HCT116 (cell line): ENCODE measurements around the gene HOXB8. TPM values are rescaled to one million over a fixed set of nuclear protein-coding genes. Genes with fewer than 3 reads are reported as not detected.

Source experiments
- ATAC-seq: fragments of 200-7000 bp; cut with Tn5 transposase; 2 replicates; pipeline ENCODE4 v1.9.1; 2020; ENCODE audit warnings: mild to moderate bottlenecking, moderate library complexity
- BruUV-seq: library from RNA; stranded (reverse); fragments of 400-500 nt; replicated peaks from 2 replicates; lab custom pipeline; 2021; lab: Mats Ljungman, UMichigan
- CTCF ChIA-PET: fragments of 300-600 bp; sonication (Branson Sonifier 250); formaldehyde crosslinking; loops from one replicate; lab custom pipeline; 2021; ENCODE audit warnings: antibody characterized with exemption; lab: Charles Lee
- POLR2A ChIA-PET: fragments of 300-600, 350-600 bp; sonication (Branson Sonifier 250); formaldehyde crosslinking; loops from one replicate; lab custom pipeline; 2021; ENCODE audit warnings: antibody characterized with exemption; lab: Charles Lee
- RAD21 ChIA-PET, 2 experiments: fragments of 300-600 bp; sonication (Branson Sonifier 250); formaldehyde crosslinking; loops; one replicate each; lab custom pipeline; 2023; ENCODE audit warnings: low total read pairs in 2 of 2; ENCODE audit not compliant: uncharacterized antibody in 2 of 2, unreplicated experiment in 2 of 2, low non-redundant PET in 1 of 2; lab: Charles Lee
- DNase-seq: peaks from one replicate; pipeline ENCODE4 v3.0.0-alpha.2; 2010; ENCODE audit warnings: low read depth, low spot score
- H2AFZ ChIP-seq: fragments of 200-600 bp; shearing (Covaris generic), sonication (generic); 2 replicates; pipeline ENCODE4 v1.6.1; 2017; ENCODE audit warnings: low read depth, mixed run types, mixed read lengths, antibody characterized with exemption, low read length; ENCODE audit not compliant: poor library complexity, severe bottlenecking
- H3K27ac ChIP-seq: 2 replicates; pipeline ENCODE4 v1.5.1; 2012; ENCODE audit warnings: low read depth, low read length
- H3K27me3 ChIP-seq: fragments of 200-600 bp; sonication (generic); 2 replicates; pipeline ENCODE4 v1.6.1; 2016; ENCODE audit warnings: mixed run types, low read length, mixed read lengths; ENCODE audit not compliant: insufficient read depth
- H3K36me3 ChIP-seq, 2 experiments: fragments of 200-500 bp in 1 of 2; fragments of 200-600 bp in 1 of 2; sonication (Bioruptor generic) in 1 of 2; sonication (generic) in 1 of 2; 2 replicates each; pipeline versions ENCODE4 v1.5.1 to v1.6.1; 2014 to 2016; ENCODE audit warnings: low read length in 2 of 2, inconsistent platforms in 1 of 2, mixed read lengths in 1 of 2, mixed run types in 1 of 2; ENCODE audit not compliant: insufficient read depth in 2 of 2, control insufficient read depth in 1 of 2
- H3K4me1 ChIP-seq, 2 experiments: fragments of 200-600 bp in 1 of 2; sonication (generic) in 1 of 2; 2 replicates each; pipeline versions ENCODE4 v1.5.1 to v1.6.1; 2012 to 2017; ENCODE audit warnings: low read length in 2 of 2, inconsistent platforms in 1 of 2, mild to moderate bottlenecking in 1 of 2, mixed read lengths in 1 of 2, mixed run types in 1 of 2, moderate library complexity in 1 of 2; ENCODE audit not compliant: insufficient read depth in 2 of 2, control insufficient read depth in 1 of 2
- H3K4me2 ChIP-seq: fragments of 200-600 bp; sonication (generic); 2 replicates; pipeline ENCODE4 v1.6.1; 2017; ENCODE audit warnings: mixed run types, low read length, mixed read lengths
- H3K4me3 ChIP-seq, 2 experiments: fragments of 200-600 bp in 1 of 2; sonication (generic) in 1 of 2; replicated peaks in 1 of 2; 2 replicates each; pipeline ENCODE4 v1.5.1; 2011 to 2016; ENCODE audit warnings: low read length in 2 of 2, control low read depth in 1 of 2, low read depth in 1 of 2, mild to moderate bottlenecking in 1 of 2, mixed read lengths in 1 of 2, mixed run types in 1 of 2
- H3K79me2 ChIP-seq: fragments of 200-600 bp; sonication (generic); 2 replicates; pipeline ENCODE4 v1.6.1; 2017; ENCODE audit warnings: mild to moderate bottlenecking, mixed run types, low read length, moderate library complexity, mixed read lengths; ENCODE audit not compliant: insufficient read depth
- H3K9ac ChIP-seq: fragments of 200-600 bp; sonication (generic); 2 replicates; pipeline ENCODE4 v1.6.1; 2016; ENCODE audit warnings: low read length, mixed read lengths
- H3K9me2 ChIP-seq: fragments of 200-600 bp; sonication (generic), shearing (Covaris generic); 2 replicates; pipeline ENCODE4 v1.6.1; 2017; ENCODE audit warnings: mixed run types, mild to moderate bottlenecking, moderate library complexity; ENCODE audit not compliant: insufficient read depth
- H3K9me3 ChIP-seq, 2 experiments: fragments of 200-500 bp in 1 of 2; fragments of 200-600 bp in 1 of 2; sonication (Bioruptor generic) in 1 of 2; sonication (generic) in 1 of 2; 2 replicates each; pipeline ENCODE4 v1.6.1; 2014 to 2017; ENCODE audit warnings: low read length in 2 of 2, mixed read lengths in 2 of 2, inconsistent platforms in 1 of 2, low read depth in 1 of 2, mild to moderate bottlenecking in 1 of 2, mixed run types in 1 of 2, moderate library complexity in 1 of 2; ENCODE audit not compliant: control insufficient read depth in 1 of 2, insufficient read depth in 1 of 2
- H4K20me1 ChIP-seq: fragments of 200-600 bp; sonication (generic), shearing (Covaris generic); 2 replicates; pipeline ENCODE4 v1.6.1; 2017; ENCODE audit warnings: mixed run types, mild to moderate bottlenecking, moderate library complexity; ENCODE audit not compliant: insufficient read depth
- ATF3 ChIP-seq: IDR thresholded peaks from 2 replicates; pipeline ENCODE4 v1.6.1; 2012
- CEBPB ChIP-seq: IDR thresholded peaks from 2 replicates; pipeline ENCODE4 v1.6.1; 2012; ENCODE audit warnings: low read depth
- EGR1 ChIP-seq: IDR thresholded peaks from 2 replicates; pipeline ENCODE4 v1.6.1; 2012; ENCODE audit warnings: low read depth
- ELF1 ChIP-seq: IDR thresholded peaks from 2 replicates; pipeline ENCODE4 v1.6.1; 2012; ENCODE audit warnings: low read depth, borderline replicate concordance
- EZH2 ChIP-seq: fragments of 200-600 bp; sonication (generic); IDR thresholded peaks from 2 replicates; pipeline ENCODE4 v1.6.1; 2017; ENCODE audit warnings: antibody characterized with exemption, mixed run types
- EZH2phosphoT487 ChIP-seq: fragments of 200-600 bp; IDR thresholded peaks from 2 replicates; pipeline ENCODE4 v1.6.1; 2018; ENCODE audit warnings: antibody characterized with exemption, borderline replicate concordance
- FOSL1 ChIP-seq: IDR thresholded peaks from 2 replicates; pipeline ENCODE4 v1.6.1; 2012; ENCODE audit warnings: low read depth
- JUND ChIP-seq: IDR thresholded peaks from 2 replicates; pipeline ENCODE4 v1.6.1; 2012
- MAX ChIP-seq: IDR thresholded peaks from 2 replicates; pipeline ENCODE4 v1.6.1; 2012
- POLR2A ChIP-seq: IDR thresholded peaks from 2 replicates; pipeline ENCODE4 v1.7.0; 2011; ENCODE audit warnings: borderline replicate concordance; ENCODE audit not compliant: insufficient read depth, insufficient read length; ENCODE audit errors: extremely low read depth
- POLR2AphosphoS5 ChIP-seq: IDR thresholded peaks from 2 replicates; pipeline ENCODE4 v1.6.1; 2011; ENCODE audit warnings: mild to moderate bottlenecking, low read depth, low read length, moderate library complexity
- REST ChIP-seq: IDR thresholded peaks from 2 replicates; pipeline ENCODE4 v1.6.1; 2012; ENCODE audit warnings: low read depth
- SIN3A ChIP-seq: IDR thresholded peaks from 2 replicates; pipeline ENCODE4 v1.6.1; 2012; ENCODE audit warnings: low read depth
- SRF ChIP-seq: IDR thresholded peaks from 2 replicates; pipeline ENCODE4 v1.6.1; 2012; ENCODE audit warnings: low read depth
- TCF7L2 ChIP-seq: IDR thresholded peaks from 2 replicates; pipeline ENCODE4 v1.7.0; 2011; ENCODE audit warnings: borderline replicate concordance, inconsistent platforms; ENCODE audit not compliant: insufficient read depth, insufficient read length; ENCODE audit errors: extremely low read depth
- YY1 ChIP-seq: IDR thresholded peaks from 2 replicates; pipeline ENCODE4 v1.6.1; 2011; ENCODE audit warnings: low read length, low read depth, moderate library complexity, mild to moderate bottlenecking; ENCODE audit not compliant: insufficient replicate concordance; ENCODE audit errors: extremely low read depth
- ZBTB33 ChIP-seq: IDR thresholded peaks from 2 replicates; pipeline ENCODE4 v1.6.1; 2011; ENCODE audit warnings: mild to moderate bottlenecking, low read length, moderate library complexity; ENCODE audit not compliant: insufficient replicate concordance; ENCODE audit errors: extremely low read depth
- ZFX ChIP-seq: fragments of 450-650 bp; IDR thresholded peaks from 2 replicates; pipeline ENCODE4 v1.6.1; 2017
- ZNF274 ChIP-seq: fragments of 200-500 bp; sonication (Bioruptor generic); IDR thresholded peaks from 2 replicates; pipeline ENCODE4 v1.6.1; 2014; ENCODE audit warnings: mild to moderate bottlenecking, low read depth, low read length, inconsistent platforms
- intact Hi-C: fragments of 100-400 bp; cut with micrococcal nuclease; formaldehyde crosslinking; loops from 2 replicates; pipeline ENCODE4 v1.10.0; 2022
- total RNA-seq: library from RNA; stranded (reverse); gene quantifications from one replicate; pipeline ENCODE4 v1.2.1, GENCODE V29; 2021; ENCODE audit not compliant: unreplicated experiment

HOXB8 gene
- total RNA-seq, 1 experiment from 2014 or later: 44.7 TPM

GRCh38 chr17:48595278-48595999 is 19.7 kb downstream of the HOXB8 start:
- Histone ChIP-seq H3K27me3 (no peaks in the 10 kb centered on the region), H3K79me2 (peaks cover 83% of the 10 kb centered on the region), H3K9ac (no peak overlapping the region), H3K4me3 (no peak overlapping the region), H3K4me1 (peaks cover 7% of the 10 kb centered on the region in 2 experiments), H4K20me1 (no peaks in the 10 kb centered on the region), H3K9me3 (no peaks in the 10 kb centered on the region), H2AFZ (no peak overlapping the region), H3K4me2 (no peak overlapping the region), H3K9me2 (no peaks in the 10 kb centered on the region), H3K36me3 (peaks cover 24 to 30% of the 10 kb centered on the region in 2 experiments; a peak in 3 of 4 replicates), H3K27ac (no peak overlapping the region)
- no TSS peak for BruUV-seq
- POLR2A ChIA-PET: no interaction called here
- RAD21 ChIA-PET: no interaction called here
- intact Hi-C loops: no loop called here
- CTCF ChIA-PET: no interaction called here
- ATAC-seq: no peak
- DNase-seq: no peak
- no peak for TF ChIP-seq ZNF274
- TF ChIP-seq EGR1: no peak
- TF ChIP-seq ELF1: no peak
- no peak for TF ChIP-seq ATF3
- TF ChIP-seq EZH2phosphoT487: no peak
- no peak for TF ChIP-seq REST
- no peak for TF ChIP-seq TCF7L2
- TF ChIP-seq SIN3A: no peak
- TF ChIP-seq SRF: no peak
- TF ChIP-seq POLR2A: no peak
- TF ChIP-seq CEBPB: no peak
- no peak for TF ChIP-seq YY1
- TF ChIP-seq MAX: no peak
- no peak for TF ChIP-seq JUND
- TF ChIP-seq ZFX: no peak
- no peak for TF ChIP-seq EZH2
- TF ChIP-seq POLR2AphosphoS5: no peak
- TF ChIP-seq ZBTB33: no peak
- TF ChIP-seq FOSL1: no peak
